GM19395 (cell line): ENCODE data around the gene CENPF.
A peak's percentile ranks its signal among the peaks of the same experiment; 100 is the strongest.
"Not testable (repeated sequence)": the region's sequence is repeated elsewhere in the genome, so short reads cannot be mapped to it uniquely, and the experiment has no call there.

Experiments
- ATAC-seq: cut with Tn5 transposase; IDR thresholded peaks from one replicate; pipeline ENCODE4 v1.9.1; 2021; ENCODE audit warnings: mild to moderate bottlenecking, moderate library complexity; ENCODE audit not compliant: unreplicated experiment

The CENPF gene

DNA sequence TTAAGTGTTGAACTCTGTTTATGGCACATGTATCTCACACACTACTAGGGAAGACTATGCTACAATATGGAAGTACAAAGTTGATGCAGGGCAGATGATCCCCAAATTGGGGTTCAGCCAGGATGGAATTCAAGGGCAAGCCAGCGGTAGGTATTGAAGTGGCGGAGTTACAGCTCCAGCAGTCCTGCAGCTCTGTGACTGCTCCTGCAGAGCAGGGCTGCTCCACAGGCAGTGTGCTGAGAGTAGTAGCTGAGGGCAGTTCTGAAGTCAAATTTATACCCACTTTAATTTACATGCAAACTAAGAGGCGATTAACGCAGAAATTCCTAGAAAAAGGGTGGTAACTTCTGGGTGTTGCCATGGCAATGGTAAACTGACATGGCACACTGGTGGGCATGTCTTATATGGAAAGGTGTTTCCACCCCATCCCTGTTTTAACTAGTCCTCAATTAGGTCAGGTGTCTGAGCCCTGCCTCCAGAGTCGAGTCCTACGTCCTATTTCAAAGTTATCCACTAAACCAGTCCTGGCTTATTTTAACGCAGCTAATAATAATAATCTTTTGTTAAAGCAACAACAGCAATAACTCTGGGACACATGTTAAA, 20.6 kb upstream of the CENPF start:
- ATAC-seq, result no peak

GRCh38 chr1:214583113-214583512, 19.9 kb upstream of the CENPF start:
- no peak for ATAC-seq

DNA sequence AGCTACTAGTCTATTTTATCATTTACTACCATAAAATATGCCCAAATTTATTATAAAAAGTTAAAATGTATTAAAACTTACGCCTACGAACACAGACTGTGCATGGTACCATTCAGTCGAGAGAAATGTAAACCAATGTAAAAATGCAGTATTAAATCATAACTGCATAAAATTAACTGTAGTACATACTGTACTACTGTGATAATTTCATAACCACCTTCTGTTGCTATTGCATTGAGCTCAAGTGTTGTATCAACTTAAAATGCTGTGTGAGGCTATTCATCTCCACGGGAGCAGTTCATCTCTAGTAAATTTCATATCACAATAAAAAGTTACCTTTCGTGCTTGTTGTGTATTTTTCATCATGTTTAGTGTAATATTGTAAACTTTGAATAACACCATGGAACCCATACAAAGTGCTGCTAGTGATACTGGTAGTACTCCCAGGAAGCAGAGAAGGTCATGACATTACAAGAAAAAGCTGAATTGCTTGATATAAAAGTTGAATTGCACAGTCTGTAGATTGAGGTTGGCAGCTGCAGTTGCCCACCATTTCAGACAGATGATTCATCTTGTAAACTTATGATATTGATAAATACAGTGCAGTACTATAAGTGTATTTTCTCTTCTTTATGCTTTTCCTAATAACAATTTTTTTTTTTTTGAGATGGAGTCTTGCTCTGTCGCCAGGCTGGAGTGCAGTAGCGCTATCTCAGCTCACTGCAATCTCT, 19.0 kb upstream of the CENPF start:
- no peak for ATAC-seq

DNA sequence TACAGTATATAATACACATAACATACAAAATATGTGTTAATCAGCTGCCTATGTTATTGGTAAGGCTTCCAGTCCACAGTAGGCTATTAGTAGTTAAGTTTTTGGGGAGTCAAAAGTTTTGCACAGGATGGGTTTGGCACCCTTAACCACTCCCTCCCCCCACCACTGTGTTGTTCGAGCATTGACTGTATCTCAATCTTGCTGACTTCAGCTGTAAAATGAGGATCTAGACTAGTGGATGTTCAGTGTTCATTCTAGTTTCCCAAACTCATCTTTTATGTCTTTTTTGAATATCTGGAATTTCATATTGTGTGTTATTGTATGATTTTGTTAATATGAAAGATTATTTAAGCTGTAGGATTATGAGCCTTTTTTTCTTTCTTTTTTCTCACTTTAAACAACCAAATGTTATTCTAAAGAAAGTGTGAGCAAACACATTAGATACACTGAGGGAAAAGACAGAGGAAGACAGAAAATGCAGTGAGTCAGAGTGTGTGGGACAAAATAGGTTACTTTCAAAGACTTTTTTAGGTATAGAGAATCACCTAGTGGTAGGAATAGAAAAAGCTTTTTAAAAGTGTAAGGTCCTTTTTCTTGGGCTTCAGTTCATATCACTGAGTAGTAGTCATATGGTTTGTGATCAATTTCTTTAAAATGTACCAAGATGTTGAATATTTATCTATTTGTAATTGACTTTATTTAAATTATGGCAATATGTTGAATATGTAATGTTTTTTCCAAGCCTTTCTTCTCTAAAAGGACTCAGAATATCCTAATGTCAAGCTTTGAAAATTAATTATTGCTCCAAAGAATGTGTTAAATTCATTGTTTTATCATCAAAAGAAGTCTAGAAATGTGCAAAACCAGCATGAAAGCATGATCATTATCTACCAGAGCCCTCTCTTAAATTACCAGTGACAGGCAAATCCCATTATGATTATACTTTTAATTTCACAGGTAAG, 17.9 kb upstream of the CENPF start:
- ATAC-seq, result peak; percentile 88

GRCh38 chr1:214586621-214587020, 16.4 kb upstream of the CENPF start:
- no peak for ATAC-seq

DNA sequence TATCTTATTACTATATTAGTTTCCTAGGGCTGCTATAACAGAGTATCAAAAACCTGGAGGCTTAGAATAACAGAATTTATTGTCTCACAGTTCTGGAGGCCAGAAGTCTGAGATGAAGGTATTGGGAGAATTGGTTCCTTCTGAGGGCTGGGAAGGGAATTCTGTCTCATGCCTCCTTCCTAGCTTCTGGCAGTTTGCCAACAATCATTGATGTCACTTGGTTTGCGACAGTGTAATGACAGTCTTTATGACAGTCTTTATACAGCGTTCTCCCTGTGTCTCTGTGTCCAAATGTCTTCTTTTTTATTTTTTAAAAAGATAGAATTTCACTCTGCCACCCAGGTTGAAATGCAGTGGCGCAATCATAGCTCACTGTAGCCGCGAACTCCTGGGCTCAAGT, 15.8 kb upstream of the CENPF start:
- no peak for ATAC-seq

GRCh38 chr1:214588963-214589597, 13.9 kb upstream of the CENPF start:
- no peak for ATAC-seq

DNA sequence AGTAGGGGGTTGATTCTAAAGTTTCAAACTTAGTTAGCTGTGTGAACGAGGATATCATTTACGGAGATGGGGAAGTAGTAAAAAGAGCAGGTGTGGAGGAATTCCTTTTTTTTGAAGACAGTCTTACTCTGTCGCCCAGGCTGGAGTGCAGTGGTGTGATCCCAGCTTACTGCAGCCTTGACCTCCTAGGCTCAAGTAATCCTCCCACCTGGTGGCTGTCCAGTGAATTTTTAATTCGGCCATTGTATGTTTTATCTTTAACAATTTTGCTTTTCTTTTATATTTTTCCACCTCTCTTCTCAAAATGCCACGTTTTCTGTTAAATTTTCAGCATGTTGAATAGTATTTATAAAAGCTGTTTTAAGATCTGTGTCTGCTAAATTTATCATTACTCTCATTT, 12.3 kb upstream of the CENPF start:
- ATAC-seq, result no peak

DNA sequence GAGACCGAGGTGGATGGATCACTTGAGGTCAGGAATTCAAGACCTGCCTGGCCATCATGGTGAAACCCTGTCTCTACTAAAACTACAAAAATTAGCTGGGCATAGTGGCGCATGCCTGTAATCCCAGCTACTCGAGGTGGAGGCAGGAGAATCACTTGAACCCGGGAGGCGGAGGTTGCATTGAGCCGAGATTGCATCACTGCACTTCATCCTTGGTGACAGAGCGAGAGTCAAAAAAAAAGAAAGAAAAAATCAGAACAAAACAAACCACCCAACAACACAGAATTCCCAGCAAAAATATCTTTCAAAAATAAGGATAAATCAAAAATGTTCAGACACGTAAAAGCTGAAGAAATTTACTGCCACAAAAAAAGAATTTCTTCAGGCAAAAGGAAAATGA, 11.1 kb upstream of the CENPF start:
- ATAC-seq, result not testable (repeated sequence)

DNA sequence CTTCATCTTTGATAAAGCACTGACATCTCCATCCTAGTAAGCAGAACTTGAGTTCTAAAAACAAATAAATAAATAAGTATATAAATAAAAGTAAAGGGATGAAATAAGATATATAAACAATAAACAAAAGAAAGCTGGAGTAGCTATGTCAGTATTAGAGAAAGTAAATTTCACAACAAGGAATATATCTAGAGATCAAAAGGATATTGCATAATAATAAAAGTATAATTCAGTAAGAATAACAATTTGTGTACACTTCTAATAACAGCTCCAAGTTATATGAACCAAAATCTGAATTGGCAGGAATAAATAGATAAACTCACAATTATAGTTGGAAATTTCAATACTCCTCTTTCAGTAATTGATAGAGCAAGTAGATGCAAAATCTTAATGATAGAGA, 9.8 kb upstream of the CENPF start:
- ATAC-seq, result no peak

DNA sequence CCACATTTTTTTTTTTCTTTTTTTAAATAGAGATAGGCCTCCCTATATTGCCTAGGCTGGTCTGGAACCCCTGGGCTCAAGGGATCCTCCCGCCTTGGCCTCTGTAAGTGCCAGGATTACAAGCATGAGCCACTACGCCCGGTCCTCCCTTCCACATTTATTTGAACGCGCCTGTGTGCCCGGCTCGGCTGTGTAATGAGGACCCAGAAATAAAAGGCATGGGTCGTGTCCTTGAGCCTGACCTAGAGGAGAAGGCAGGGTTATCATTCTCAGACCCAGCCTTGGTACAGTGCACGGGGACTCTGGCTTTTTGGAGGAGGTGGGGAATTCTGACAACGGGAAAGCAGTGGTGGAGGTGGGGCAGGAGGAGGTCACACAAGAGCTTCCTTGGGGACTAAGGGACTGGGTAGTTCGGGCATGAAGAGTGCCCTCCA, 841 bp downstream of the CENPF start:
- peak; percentile 8 for ATAC-seq

DNA sequence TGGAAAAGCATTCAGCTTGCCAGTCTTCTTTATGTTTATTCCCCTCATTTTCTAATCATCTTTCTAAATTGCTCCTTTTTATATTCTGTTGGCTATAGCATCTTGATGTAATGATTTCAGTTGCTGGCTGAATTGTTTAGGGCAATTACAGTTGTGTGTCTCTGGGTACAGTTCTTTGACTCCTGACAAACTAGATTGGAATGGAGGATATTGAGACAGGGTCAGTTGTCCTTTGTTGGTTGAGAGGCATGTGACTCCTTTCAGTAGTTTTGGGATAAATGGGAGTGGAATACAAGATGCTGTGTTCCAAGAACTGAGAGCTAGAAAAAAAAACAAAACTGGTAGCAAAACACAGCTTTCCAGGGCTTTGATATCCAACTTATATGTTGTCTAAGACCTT, 1.5 kb downstream of the CENPF start:
- no peak for ATAC-seq

DNA sequence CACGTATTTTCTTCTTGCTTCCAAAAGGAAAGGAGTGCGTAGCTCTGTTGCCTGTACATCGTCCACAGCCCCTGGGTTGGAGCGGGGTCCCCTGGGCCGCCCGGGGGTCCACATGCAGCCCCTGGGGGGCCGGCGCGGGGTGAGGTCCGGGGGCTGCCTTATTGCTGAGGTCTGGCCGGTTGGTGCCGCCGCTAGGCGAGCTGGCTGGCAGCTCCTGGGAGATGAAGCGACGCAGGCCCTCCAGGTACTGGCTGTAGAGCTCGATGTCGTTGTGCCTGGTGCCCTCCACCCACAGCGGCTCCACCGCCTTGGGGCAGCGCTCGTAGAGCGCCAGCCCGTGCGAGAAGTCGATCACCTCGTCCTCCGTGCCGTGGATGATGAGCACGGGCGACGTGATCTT, 2.5 kb downstream of the CENPF start:
- ATAC-seq, result not testable (repeated sequence)

GRCh38 chr1:214605933-214606925, 3.2 kb downstream of the CENPF start:
- not testable (repeated sequence) for ATAC-seq

DNA sequence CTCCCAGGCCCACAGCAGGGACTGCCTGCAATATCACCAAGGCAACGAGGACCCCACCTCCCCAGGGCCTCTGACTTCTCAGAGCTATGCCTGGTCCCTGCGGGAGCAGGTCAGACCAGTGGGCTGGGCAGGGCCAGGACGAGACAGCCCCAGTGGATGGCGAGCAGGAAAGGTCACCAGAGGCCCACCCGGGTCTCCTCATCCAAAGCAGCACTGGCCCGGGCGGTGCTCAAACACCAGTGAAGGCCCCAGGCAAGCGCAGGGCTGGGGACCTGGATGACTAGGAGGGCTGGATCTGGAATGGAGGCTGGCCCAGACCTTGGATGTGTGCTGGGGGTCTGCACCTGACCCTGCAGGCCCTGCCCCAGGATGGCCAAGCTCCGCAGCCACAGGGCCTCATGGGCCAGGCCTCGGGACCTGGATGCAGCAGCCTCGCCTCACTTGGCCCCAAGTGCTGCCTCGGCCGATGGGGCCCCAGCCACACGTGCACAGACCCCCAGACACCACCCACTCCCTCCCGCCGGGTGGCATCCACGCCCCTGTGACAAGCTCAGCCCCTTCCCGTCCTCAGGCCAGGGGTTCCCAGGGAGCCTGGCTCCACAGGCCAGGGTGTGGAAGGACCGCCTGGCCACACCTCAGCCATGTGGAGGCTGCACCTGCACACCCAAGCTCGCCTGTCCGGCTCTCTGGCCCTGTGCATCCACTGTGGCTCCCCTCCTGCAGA, 4.7 kb downstream of the CENPF start:
- ATAC-seq, result not testable (repeated sequence)

GRCh38 chr1:214608216-214608783, 5.3 kb downstream of the CENPF start:
- not testable (repeated sequence) for ATAC-seq

- not testable (repeated sequence) for ATAC-seq
Observed at GRCh38 chr1:214608817-214609216, 5.8 kb downstream of the CENPF start.

DNA sequence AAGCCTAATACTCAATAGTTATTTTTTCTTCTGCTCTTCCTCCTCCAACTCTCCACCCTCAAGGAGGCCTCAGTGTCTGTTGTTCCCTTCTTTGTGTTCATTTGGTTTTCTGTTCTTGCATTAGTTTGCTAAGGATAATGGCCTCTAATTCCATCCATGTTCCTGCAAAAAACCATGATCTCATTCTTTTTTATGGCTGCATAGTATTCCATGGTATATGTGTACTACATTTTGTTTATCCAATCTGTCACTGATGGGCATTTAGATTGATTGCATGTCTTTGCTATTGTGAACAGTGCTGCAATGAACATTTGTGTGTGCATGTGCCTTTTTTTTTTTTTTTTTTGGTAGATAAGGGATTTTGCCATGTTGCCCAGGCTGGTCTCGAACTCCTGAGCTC, 6.7 kb downstream of the CENPF start:
- ATAC-seq, result no peak

DNA sequence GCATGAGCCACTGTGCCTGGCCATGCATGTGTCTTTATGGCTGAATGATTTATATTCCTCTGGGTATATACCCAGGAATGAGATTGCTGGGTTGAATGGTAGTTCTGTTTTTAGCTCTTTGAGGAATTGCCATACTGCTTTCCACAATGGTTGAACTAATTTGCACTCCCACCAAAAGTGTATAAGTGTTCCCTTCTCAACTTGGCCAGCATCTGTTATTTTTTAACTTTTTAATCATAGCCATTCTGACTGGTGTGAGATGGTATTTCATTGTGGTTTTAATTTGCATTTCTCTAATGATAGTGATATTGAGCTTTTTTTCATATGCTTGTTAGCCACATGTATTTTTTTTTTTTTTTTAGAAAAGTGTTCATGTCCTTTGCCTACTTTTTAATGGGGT, 7.1 kb downstream of the CENPF start:
- ATAC-seq, result peak; percentile 59
